ENCODE data around the gene MT1M. TPM values are rescaled to one million over a fixed set of nuclear protein-coding genes. Genes with fewer than 3 reads are reported as not detected.

The MT1M gene
- total RNA-seq, 1 experiment from 2014 or later = 1.8 TPM

DNA sequence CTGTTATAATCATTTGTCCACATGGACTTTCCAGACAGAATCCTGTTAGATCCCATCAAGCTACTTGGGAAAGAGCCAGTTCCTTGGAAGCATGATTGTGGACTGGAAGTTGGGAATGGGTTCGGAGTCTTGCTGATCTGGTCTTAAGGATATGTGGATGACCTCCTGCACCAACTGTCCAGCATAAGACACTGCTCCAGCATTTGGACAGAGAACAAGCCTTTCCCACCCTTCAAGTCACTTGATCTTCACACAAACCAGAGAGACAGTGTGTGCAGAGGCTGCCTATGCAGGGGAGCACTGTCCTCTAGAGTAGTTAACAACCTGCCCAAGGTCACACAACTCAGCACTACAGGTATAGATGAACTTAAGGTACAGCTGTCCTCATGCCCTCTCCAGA lies 13.4 kb downstream of the MT1M start:
- Histone ChIP-seq H3K9me3 (ENCODE audit: control insufficient read depth, insufficient read depth, low read depth, low read length) (no peaks in the 10 kb centered on the region), H3K4me3 (ENCODE audit: low read depth in 2 of 2, low read length in 2 of 2) (no peak overlapping the region), H3K36me3 (ENCODE audit: control insufficient read depth, insufficient read depth, low read length) (no peaks in the 10 kb centered on the region), H3K27ac (ENCODE audit: low read length) (no peak overlapping the region), H3K27me3 (ENCODE audit: control insufficient read depth, insufficient read depth, low read length) (no peaks in the 10 kb centered on the region), H3K4me1 (ENCODE audit: control insufficient read depth, insufficient read depth, low read length) (peaks cover 8% of the 10 kb centered on the region)
- intact Hi-C loops (cut with micrococcal nuclease; ENCODE audit: unreplicated experiment) (no loop called here), in situ Hi-C loops (cut with HindIII; ENCODE audit: low pct_unique_long_range_greater_than_20kb, low sequenced_read_pairs) (no loop called here)
- TF ChIP-seq, protein P1, sequence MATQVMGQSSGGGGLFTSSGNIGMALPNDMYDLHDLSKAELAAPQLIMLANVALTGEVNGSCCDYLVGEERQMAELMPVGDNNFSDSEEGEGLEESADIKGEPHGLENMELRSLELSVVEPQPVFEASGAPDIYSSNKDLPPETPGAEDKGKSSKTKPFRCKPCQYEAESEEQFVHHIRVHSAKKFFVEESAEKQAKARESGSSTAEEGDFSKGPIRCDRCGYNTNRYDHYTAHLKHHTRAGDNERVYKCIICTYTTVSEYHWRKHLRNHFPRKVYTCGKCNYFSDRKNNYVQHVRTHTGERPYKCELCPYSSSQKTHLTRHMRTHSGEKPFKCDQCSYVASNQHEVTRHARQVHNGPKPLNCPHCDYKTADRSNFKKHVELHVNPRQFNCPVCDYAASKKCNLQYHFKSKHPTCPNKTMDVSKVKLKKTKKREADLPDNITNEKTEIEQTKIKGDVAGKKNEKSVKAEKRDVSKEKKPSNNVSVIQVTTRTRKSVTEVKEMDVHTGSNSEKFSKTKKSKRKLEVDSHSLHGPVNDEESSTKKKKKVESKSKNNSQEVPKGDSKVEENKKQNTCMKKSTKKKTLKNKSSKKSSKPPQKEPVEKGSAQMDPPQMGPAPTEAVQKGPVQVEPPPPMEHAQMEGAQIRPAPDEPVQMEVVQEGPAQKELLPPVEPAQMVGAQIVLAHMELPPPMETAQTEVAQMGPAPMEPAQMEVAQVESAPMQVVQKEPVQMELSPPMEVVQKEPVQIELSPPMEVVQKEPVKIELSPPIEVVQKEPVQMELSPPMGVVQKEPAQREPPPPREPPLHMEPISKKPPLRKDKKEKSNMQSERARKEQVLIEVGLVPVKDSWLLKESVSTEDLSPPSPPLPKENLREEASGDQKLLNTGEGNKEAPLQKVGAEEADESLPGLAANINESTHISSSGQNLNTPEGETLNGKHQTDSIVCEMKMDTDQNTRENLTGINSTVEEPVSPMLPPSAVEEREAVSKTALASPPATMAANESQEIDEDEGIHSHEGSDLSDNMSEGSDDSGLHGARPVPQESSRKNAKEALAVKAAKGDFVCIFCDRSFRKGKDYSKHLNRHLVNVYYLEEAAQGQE (IDR thresholded peaks at IDR 0.05; ENCODE audit: insufficient read depth in 1 of 2, low read depth in 2 of 2, low read length in 1 of 2) = 0 out of 4 replicates have a peak, but pooled peaks of 1 of the 2 experiments have one; percentile 19
- TF ChIP-seq, protein P2, sequence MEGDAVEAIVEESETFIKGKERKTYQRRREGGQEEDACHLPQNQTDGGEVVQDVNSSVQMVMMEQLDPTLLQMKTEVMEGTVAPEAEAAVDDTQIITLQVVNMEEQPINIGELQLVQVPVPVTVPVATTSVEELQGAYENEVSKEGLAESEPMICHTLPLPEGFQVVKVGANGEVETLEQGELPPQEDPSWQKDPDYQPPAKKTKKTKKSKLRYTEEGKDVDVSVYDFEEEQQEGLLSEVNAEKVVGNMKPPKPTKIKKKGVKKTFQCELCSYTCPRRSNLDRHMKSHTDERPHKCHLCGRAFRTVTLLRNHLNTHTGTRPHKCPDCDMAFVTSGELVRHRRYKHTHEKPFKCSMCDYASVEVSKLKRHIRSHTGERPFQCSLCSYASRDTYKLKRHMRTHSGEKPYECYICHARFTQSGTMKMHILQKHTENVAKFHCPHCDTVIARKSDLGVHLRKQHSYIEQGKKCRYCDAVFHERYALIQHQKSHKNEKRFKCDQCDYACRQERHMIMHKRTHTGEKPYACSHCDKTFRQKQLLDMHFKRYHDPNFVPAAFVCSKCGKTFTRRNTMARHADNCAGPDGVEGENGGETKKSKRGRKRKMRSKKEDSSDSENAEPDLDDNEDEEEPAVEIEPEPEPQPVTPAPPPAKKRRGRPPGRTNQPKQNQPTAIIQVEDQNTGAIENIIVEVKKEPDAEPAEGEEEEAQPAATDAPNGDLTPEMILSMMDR (IDR thresholded peaks at IDR 0.05) = no peak
- no peak for TF ChIP-seq POLR2AphosphoS5 (IDR thresholded peaks at IDR 0.05; ENCODE audit: low read depth, low read length)
- TF ChIP-seq SIN3A (IDR thresholded peaks at IDR 0.05; ENCODE audit: borderline replicate concordance, insufficient read depth, low read depth, low read length) = no peak
- TF ChIP-seq TCF7L2 (IDR thresholded peaks at IDR 0.05; ENCODE audit: low read depth, low read length) = no peak
- ChIA-PET POLR2A (no interaction called here), CTCF (no interaction called here)
- no peak for ATAC-seq
- no TSS peak for BruUV-seq (replicated peaks)
- no peak for DNase-seq (ENCODE audit: low read depth, low spot score)

DNA sequence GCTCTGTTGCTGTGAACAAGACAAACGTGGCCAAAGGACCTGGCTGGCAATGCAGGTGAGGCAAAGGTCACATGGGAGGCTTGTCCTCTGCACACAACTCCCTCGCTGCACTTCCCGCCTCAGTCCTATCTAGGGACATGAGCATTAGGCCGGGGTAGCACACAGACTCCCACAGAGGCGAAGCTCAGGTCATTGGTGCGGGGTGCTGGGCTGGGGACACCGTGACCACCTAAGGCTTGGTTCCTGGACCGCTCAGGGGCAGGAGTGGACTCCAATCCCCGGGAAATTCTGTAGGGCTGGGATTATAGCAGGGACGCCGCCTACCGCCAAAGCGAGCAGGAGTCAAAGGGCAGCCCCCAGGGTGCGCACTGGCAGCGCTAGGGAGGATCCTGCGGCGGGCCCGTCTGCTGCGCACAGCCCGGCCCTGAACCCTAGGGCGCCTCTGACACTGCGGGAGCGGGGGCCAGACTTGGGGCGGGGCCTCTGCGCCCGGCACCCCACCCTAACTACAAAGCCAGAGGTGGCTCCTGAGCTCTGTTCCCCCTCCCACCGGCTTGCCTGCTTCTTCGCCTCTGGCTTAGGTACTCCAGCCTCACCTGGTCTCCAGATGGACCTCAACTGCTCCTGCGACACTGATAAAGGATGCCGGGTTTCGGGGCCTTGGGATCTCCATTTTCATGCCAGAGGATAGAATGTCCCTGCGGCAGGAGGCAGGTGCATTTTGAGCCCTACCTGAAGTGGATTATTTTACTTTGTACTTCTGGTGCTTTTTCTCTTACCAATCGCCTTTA lies 15.4 kb downstream of the MT1M start:
- Histone ChIP-seq H3K4me3 (ENCODE audit: low read depth in 2 of 2, low read length in 2 of 2) (no peak overlapping the region), H3K27me3 (ENCODE audit: control insufficient read depth, insufficient read depth, low read length) (no peaks in the 10 kb centered on the region), H3K9me3 (ENCODE audit: control insufficient read depth, insufficient read depth, low read depth, low read length) (no peaks in the 10 kb centered on the region), H3K4me1 (ENCODE audit: control insufficient read depth, insufficient read depth, low read length) (peaks cover 4% of the 10 kb centered on the region), H3K36me3 (ENCODE audit: control insufficient read depth, insufficient read depth, low read length) (no peaks in the 10 kb centered on the region), H3K27ac (ENCODE audit: low read length) (no peak overlapping the region)
- ChIA-PET CTCF (no interaction called here), POLR2A (no interaction called here)
- intact Hi-C loops (cut with micrococcal nuclease; ENCODE audit: unreplicated experiment) (no loop called here), in situ Hi-C loops (cut with HindIII; ENCODE audit: low pct_unique_long_range_greater_than_20kb, low sequenced_read_pairs) (no loop called here)
- no TSS peak for BruUV-seq (replicated peaks)
- ATAC-seq (no peak), DNase-seq (ENCODE audit: low read depth, low spot score) (no peak)
- no peak for TF ChIP-seq SIN3A (IDR thresholded peaks at IDR 0.05; ENCODE audit: borderline replicate concordance, insufficient read depth, low read depth, low read length)
- no peak for TF ChIP-seq TCF7L2 (IDR thresholded peaks at IDR 0.05; ENCODE audit: low read depth, low read length)

- ATAC-seq = no peak
- H3K9me3 ChIP-seq (ENCODE audit: control insufficient read depth, insufficient read depth, low read depth, low read length) = no peaks in the 10 kb centered on the region
- TF ChIP-seq POLR2AphosphoS5 (IDR thresholded peaks at IDR 0.05; ENCODE audit: low read depth, low read length) (no peak), TCF7L2 (IDR thresholded peaks at IDR 0.05; ENCODE audit: low read depth, low read length) (no peak), SIN3A (IDR thresholded peaks at IDR 0.05; ENCODE audit: borderline replicate concordance, insufficient read depth, low read depth, low read length) (no peak)
- TF ChIP-seq, protein P2 (IDR thresholded peaks at IDR 0.05) = no peak
- TF ChIP-seq, protein P1 (IDR thresholded peaks at IDR 0.05; ENCODE audit: insufficient read depth in 1 of 2, low read depth in 2 of 2, low read length in 1 of 2) = no peak
- POLR2A ChIA-PET = no interaction called here
- intact Hi-C loops (cut with micrococcal nuclease; ENCODE audit: unreplicated experiment) (no loop called here), in situ Hi-C loops (cut with HindIII; ENCODE audit: low pct_unique_long_range_greater_than_20kb, low sequenced_read_pairs) (no loop called here)
- no peak for DNase-seq (ENCODE audit: low read depth, low spot score)
- H3K4me3 ChIP-seq (ENCODE audit: low read depth in 2 of 2, low read length in 2 of 2) = no peak overlapping the region
- BruUV-seq (replicated peaks) = no TSS peak
- CTCF ChIA-PET = no interaction called here
- no peaks in the 10 kb centered on the region for H3K4me1 ChIP-seq (ENCODE audit: control insufficient read depth, insufficient read depth, low read length)
- no peaks in the 10 kb centered on the region for H3K36me3 ChIP-seq (ENCODE audit: control insufficient read depth, insufficient read depth, low read length)
- H3K27me3 ChIP-seq (ENCODE audit: control insufficient read depth, insufficient read depth, low read length) = no peaks in the 10 kb centered on the region
- no peak overlapping the region for H3K27ac ChIP-seq (ENCODE audit: low read length)
These were observed 16.8 kb downstream of the MT1M start for GRCh38 chr16:56649271-56649670.

Measured in Panc1 (cell line).